Bone marrow (tissue), 2 donors: ENCODE data around the gene WDR41.
"Not testable (repeated sequence)": the region's sequence is repeated elsewhere in the genome, so short reads cannot be mapped to it uniquely, and the experiment has no call there.

Experiments used
- DNase-seq, 2 donors: peaks; one replicate each; lab custom pipeline; 2025; lab: John Stamatoyannopoulos, UW

The WDR41 gene

GRCh38 chr5:77491783-77492652 is at the start of gene WDR41:
Gene WDR41, minus strand, starts transcription at chr5:77492316. Its CDS starts 96 bp downstream, at chr5:77492220.
- peak; percentile 76 to 86 for DNase-seq

GRCh38 chr5:77531297-77531696 is 39.2 kb upstream of the WDR41 start:
- no peak for DNase-seq

- no peak for DNase-seq
Measured at GRCh38 chr5:77518304-77518703, 26.2 kb upstream of the WDR41 start.

- no peak for DNase-seq
Measured at GRCh38 chr5:77514457-77514856, 22.3 kb upstream of the WDR41 start.

- no peak for DNase-seq
Measured at GRCh38 chr5:77513321-77513720, 21.2 kb upstream of the WDR41 start.

GRCh38 chr5:77501132-77501531 is 9.0 kb upstream of the WDR41 start:
- DNase-seq = not testable (repeated sequence)

GRCh38 chr5:77499973-77500372 is 7.9 kb upstream of the WDR41 start:
- DNase-seq = no peak

GRCh38 chr5:77499441-77499840 is 7.3 kb upstream of the WDR41 start:
- DNase-seq = no peak

GRCh38 chr5:77498952-77499351 is 6.8 kb upstream of the WDR41 start:
- no peak for DNase-seq

- DNase-seq = no peak
Measured at GRCh38 chr5:77494935-77495334, 2.8 kb upstream of the WDR41 start.

GRCh38 chr5:77492653-77493000 is 511 bp upstream of the WDR41 start:
- DNase-seq = no peak

GRCh38 chr5:77490741-77491344 is 1.3 kb downstream of the WDR41 start:
- peak in 1 of 2 donors; percentile 8 for DNase-seq

GRCh38 chr5:77486344-77486962 is 5.7 kb downstream of the WDR41 start:
- no peak for DNase-seq

- no peak for DNase-seq
Measured at GRCh38 chr5:77483682-77484081, 8.4 kb downstream of the WDR41 start.

- not testable (repeated sequence) for DNase-seq
Measured at GRCh38 chr5:77475041-77475440, 17.1 kb downstream of the WDR41 start.

GRCh38 chr5:77468875-77469274 is 23.2 kb downstream of the WDR41 start:
- not testable (repeated sequence) for DNase-seq

- DNase-seq = no peak
Measured at GRCh38 chr5:77463905-77464304, 28.2 kb downstream of the WDR41 start.

- DNase-seq = no peak
Measured at GRCh38 chr5:77461287-77461686, 30.8 kb downstream of the WDR41 start.

GRCh38 chr5:77454123-77454522 is 38.0 kb downstream of the WDR41 start:
- no peak for DNase-seq

- no peak for DNase-seq
Measured at GRCh38 chr5:77452351-77452750, 39.8 kb downstream of the WDR41 start.

- no peak for DNase-seq
Measured at GRCh38 chr5:77449981-77450380, 42.1 kb downstream of the WDR41 start.

- DNase-seq = peak in 1 of 2 donors; percentile 73
Measured at GRCh38 chr5:77449277-77449676, 42.8 kb downstream of the WDR41 start.

- DNase-seq = no peak
Measured at GRCh38 chr5:77448831-77449230, 43.3 kb downstream of the WDR41 start.
